ENCODE data around the gene SLC5A1.

Gene SLC5A1

GRCh38 chr22:32050678-32051515, 7.8 kb downstream of the SLC5A1 start:
- no peak for DNase-seq (ENCODE audit: low read depth)

- no peak for DNase-seq (ENCODE audit: low read depth)
Measured at GRCh38 chr22:32052244-32052643, 9.2 kb downstream of the SLC5A1 start.

- no peak for DNase-seq (ENCODE audit: low read depth)
Measured at GRCh38 chr22:32052936-32053791, 10.1 kb downstream of the SLC5A1 start.

- no peak for DNase-seq (ENCODE audit: low read depth)
Measured at GRCh38 chr22:32055069-32055468, 12.0 kb downstream of the SLC5A1 start.

GRCh38 chr22:32058656-32059260, 15.7 kb downstream of the SLC5A1 start:
- no peak for DNase-seq (ENCODE audit: low read depth)

- DNase-seq (ENCODE audit: low read depth) = no peak
Measured at GRCh38 chr22:32059426-32059825, 16.4 kb downstream of the SLC5A1 start.

- no peak for DNase-seq (ENCODE audit: low read depth)
Measured at GRCh38 chr22:32063701-32064100, 20.6 kb downstream of the SLC5A1 start.

- no peak for DNase-seq (ENCODE audit: low read depth)
Measured at GRCh38 chr22:32066820-32067219, 23.8 kb downstream of the SLC5A1 start.

GRCh38 chr22:32067613-32068012, 24.6 kb downstream of the SLC5A1 start:
- DNase-seq (ENCODE audit: low read depth) = no peak

- DNase-seq (ENCODE audit: low read depth) = no peak
Measured at GRCh38 chr22:32069579-32070372, 26.7 kb downstream of the SLC5A1 start.

- DNase-seq (ENCODE audit: low read depth) = no peak
Measured at GRCh38 chr22:32073262-32073661, 30.2 kb downstream of the SLC5A1 start.

- DNase-seq (ENCODE audit: low read depth) = no peak
Measured at GRCh38 chr22:32073823-32074380, 30.8 kb downstream of the SLC5A1 start.

- DNase-seq (ENCODE audit: low read depth) = no peak
Measured at GRCh38 chr22:32075997-32076760, 33.1 kb downstream of the SLC5A1 start.

GRCh38 chr22:32076761-32077084, 33.7 kb downstream of the SLC5A1 start:
- no peak for DNase-seq (ENCODE audit: low read depth)

GRCh38 chr22:32077151-32077550, 34.1 kb downstream of the SLC5A1 start:
- no peak for DNase-seq (ENCODE audit: low read depth)

GRCh38 chr22:32079130-32080089, 36.3 kb downstream of the SLC5A1 start:
- DNase-seq (ENCODE audit: low read depth) = no peak

GRCh38 chr22:32080904-32081303, 37.8 kb downstream of the SLC5A1 start:
- DNase-seq (ENCODE audit: low read depth) = no peak

GRCh38 chr22:32082331-32082730, 39.3 kb downstream of the SLC5A1 start:
- no peak for DNase-seq (ENCODE audit: low read depth)

GRCh38 chr22:32083000-32083399, 39.9 kb downstream of the SLC5A1 start:
- DNase-seq (ENCODE audit: low read depth) = no peak

GRCh38 chr22:32083814-32084213, 40.8 kb downstream of the SLC5A1 start:
- DNase-seq (ENCODE audit: low read depth) = no peak
